ENCODE measurements around the gene RAB5B. TPM values are rescaled to one million over a fixed set of nuclear protein-coding genes. Genes with fewer than 3 reads are reported as not detected.

The RAB5B gene
- total RNA-seq, 1 experiment from 2014 or later, result 55.0 TPM

DNA sequence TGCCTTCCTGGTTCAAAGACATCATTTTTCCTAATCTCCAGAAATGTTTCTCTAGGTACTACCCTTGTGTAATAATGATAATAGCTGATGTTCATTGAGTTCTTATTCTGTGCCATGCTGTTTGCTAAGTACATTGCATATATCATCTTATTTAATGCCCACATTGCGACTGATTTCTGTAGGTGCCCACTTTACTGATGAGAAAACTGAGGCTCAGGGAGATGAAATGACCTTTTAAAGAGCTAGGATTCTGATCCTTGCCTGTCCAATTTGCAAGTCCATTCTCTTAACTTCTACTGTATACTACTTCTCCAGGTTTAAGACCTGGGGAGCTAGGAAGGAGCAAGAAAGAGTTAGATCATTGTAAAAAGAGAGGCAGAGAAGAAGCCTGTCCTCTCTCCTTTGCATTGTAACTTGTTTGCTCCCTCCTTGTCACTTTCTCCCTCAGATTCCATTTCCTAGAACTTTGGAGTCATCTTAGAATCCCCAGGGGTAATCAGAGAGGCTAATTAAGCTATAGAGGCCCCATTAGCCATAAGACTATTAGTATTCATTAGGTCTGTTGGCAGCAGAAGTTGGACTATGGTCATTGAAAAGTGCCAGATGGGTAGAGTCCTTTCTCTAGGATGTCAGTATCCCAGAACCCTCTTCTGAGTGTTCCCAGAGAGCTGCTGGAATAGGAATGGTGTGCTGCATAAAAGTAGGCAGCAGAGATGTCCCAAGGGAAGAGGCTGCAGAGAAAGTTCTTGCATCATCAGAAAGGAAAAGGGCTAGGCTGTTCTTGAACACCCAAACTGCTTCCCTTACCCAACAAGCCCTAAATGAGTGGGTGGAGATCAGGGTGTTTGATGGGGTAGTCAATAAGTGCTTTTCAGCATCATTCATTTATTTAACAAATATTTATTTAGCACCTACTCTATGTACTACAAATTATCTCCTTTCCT lies 39.8 kb upstream of the RAB5B start:
- Mint-ChIP-seq H3K4me3 (no peak overlapping the region), H3K9me3 (no peaks in the 10 kb centered on the region), H3K27ac (no peak overlapping the region), H3K4me1 (peaks cover 31% of the 10 kb centered on the region), H3K27me3 (ENCODE audit: low read depth) (peaks cover 59% of the 10 kb centered on the region), H3K36me3 (no peaks in the 10 kb centered on the region)
- ChIA-PET POLR2A (interaction anchor here (1.0 kb wide), 2 partner anchors 40 to 117 kb away, joined by 3 read pairs; partner anchors contain the start of genes RAB5B and SARNP), CTCF (interaction anchor here (0.6 to 4.9 kb wide), 3 partner anchors 8 to 196 kb away, joined by 3 to 40 read pairs (median 3); no protein-coding TSS in a partner anchor)
- ATAC-seq, result no peak
- DNase-seq (ENCODE audit: low spot score), result no peak
- TF ChIP-seq NR3C1 (CRISPR knock-in tag; conservative IDR thresholded peaks at IDR 0.05; ENCODE audit: low read depth), result no peak

DNA sequence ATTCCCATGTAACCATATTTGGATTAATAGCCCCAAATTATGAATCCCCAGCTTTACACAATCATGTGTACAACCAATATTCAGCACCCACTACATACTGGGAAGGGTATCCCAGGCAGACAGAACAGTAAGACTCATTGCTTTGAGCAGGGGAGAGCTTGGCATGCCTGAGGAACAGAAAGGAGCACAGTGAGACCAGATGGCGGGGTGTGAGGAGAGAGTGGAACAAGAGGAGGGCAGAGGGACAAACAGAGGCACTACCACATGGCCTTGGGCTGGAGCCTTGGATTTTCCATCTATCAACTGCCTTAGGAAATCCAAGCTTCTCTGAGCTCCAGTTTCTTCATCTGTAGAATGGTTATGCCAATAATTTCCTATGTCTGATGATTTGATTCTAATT lies 39.1 kb upstream of the RAB5B start:
- Mint-ChIP-seq H3K4me1 (peaks cover 26% of the 10 kb centered on the region), H3K27me3 (ENCODE audit: low read depth) (peaks cover 59% of the 10 kb centered on the region)

More for the DNA sequence above, 39.1 kb upstream of the RAB5B start:
- no peak overlapping the region for H3K27ac Mint-ChIP-seq
- no peaks in the 10 kb centered on the region for H3K9me3 Mint-ChIP-seq
- ChIA-PET POLR2A (no interaction called here), CTCF (interaction anchor here (0.6 to 1.7 kb wide), 3 partner anchors 8 to 196 kb away, joined by 3 to 7 read pairs (median 3); no protein-coding TSS in a partner anchor)
- H3K4me3 Mint-ChIP-seq, result no peak overlapping the region
- DNase-seq (ENCODE audit: low spot score), result no peak
- H3K36me3 Mint-ChIP-seq, result no peaks in the 10 kb centered on the region
- TF ChIP-seq IRF2 (CRISPR knock-in tag; IDR thresholded peaks at IDR 0.05; ENCODE audit: borderline replicate concordance, low read depth), result no peak
- no peak for TF ChIP-seq NFATC4 (CRISPR knock-in tag; IDR thresholded peaks at IDR 0.05)
- TF ChIP-seq JAZF1 (CRISPR knock-in tag; IDR thresholded peaks at IDR 0.05), result no peak
- TF ChIP-seq ZNF121 (CRISPR knock-in tag; IDR thresholded peaks at IDR 0.05), result no peak
- TF ChIP-seq, protein P1, sequence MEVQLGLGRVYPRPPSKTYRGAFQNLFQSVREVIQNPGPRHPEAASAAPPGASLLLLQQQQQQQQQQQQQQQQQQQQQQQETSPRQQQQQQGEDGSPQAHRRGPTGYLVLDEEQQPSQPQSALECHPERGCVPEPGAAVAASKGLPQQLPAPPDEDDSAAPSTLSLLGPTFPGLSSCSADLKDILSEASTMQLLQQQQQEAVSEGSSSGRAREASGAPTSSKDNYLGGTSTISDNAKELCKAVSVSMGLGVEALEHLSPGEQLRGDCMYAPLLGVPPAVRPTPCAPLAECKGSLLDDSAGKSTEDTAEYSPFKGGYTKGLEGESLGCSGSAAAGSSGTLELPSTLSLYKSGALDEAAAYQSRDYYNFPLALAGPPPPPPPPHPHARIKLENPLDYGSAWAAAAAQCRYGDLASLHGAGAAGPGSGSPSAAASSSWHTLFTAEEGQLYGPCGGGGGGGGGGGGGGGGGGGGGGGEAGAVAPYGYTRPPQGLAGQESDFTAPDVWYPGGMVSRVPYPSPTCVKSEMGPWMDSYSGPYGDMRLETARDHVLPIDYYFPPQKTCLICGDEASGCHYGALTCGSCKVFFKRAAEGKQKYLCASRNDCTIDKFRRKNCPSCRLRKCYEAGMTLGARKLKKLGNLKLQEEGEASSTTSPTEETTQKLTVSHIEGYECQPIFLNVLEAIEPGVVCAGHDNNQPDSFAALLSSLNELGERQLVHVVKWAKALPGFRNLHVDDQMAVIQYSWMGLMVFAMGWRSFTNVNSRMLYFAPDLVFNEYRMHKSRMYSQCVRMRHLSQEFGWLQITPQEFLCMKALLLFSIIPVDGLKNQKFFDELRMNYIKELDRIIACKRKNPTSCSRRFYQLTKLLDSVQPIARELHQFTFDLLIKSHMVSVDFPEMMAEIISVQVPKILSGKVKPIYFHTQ (CRISPR knock-in tag; IDR thresholded peaks at IDR 0.05), result no peak
- TF ChIP-seq, protein P2, sequence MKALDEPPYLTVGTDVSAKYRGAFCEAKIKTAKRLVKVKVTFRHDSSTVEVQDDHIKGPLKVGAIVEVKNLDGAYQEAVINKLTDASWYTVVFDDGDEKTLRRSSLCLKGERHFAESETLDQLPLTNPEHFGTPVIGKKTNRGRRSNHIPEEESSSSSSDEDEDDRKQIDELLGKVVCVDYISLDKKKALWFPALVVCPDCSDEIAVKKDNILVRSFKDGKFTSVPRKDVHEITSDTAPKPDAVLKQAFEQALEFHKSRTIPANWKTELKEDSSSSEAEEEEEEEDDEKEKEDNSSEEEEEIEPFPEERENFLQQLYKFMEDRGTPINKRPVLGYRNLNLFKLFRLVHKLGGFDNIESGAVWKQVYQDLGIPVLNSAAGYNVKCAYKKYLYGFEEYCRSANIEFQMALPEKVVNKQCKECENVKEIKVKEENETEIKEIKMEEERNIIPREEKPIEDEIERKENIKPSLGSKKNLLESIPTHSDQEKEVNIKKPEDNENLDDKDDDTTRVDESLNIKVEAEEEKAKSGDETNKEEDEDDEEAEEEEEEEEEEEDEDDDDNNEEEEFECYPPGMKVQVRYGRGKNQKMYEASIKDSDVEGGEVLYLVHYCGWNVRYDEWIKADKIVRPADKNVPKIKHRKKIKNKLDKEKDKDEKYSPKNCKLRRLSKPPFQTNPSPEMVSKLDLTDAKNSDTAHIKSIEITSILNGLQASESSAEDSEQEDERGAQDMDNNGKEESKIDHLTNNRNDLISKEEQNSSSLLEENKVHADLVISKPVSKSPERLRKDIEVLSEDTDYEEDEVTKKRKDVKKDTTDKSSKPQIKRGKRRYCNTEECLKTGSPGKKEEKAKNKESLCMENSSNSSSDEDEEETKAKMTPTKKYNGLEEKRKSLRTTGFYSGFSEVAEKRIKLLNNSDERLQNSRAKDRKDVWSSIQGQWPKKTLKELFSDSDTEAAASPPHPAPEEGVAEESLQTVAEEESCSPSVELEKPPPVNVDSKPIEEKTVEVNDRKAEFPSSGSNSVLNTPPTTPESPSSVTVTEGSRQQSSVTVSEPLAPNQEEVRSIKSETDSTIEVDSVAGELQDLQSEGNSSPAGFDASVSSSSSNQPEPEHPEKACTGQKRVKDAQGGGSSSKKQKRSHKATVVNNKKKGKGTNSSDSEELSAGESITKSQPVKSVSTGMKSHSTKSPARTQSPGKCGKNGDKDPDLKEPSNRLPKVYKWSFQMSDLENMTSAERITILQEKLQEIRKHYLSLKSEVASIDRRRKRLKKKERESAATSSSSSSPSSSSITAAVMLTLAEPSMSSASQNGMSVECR (CRISPR knock-in tag; IDR thresholded peaks at IDR 0.05; ENCODE audit: borderline replicate concordance), result no peak
- TF ChIP-seq NR2C2 (CRISPR knock-in tag; IDR thresholded peaks at IDR 0.05), result no peak
- TF ChIP-seq CREB1 (CRISPR knock-in tag; IDR thresholded peaks at IDR 0.05), result no peak
- no peak for TF ChIP-seq NR1H2 (CRISPR knock-in tag; IDR thresholded peaks at IDR 0.05)
- TF ChIP-seq FOXP1 (CRISPR knock-in tag; IDR thresholded peaks at IDR 0.05; ENCODE audit: borderline replicate concordance), result no peak
- TF ChIP-seq ESRRA (CRISPR knock-in tag; IDR thresholded peaks at IDR 0.05; ENCODE audit: borderline replicate concordance), result no peak
- TF ChIP-seq CREM (CRISPR knock-in tag; IDR thresholded peaks at IDR 0.05), result no peak
- TF ChIP-seq, protein P3, sequence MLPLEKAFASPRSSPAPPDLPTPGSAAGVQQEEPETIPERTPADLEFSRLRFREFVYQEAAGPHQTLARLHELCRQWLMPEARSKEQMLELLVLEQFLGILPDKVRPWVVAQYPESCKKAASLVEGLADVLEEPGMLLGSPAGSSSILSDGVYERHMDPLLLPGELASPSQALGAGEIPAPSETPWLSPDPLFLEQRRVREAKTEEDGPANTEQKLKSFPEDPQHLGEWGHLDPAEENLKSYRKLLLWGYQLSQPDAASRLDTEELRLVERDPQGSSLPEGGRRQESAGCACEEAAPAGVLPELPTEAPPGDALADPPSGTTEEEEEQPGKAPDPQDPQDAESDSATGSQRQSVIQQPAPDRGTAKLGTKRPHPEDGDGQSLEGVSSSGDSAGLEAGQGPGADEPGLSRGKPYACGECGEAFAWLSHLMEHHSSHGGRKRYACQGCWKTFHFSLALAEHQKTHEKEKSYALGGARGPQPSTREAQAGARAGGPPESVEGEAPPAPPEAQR (CRISPR knock-in tag; IDR thresholded peaks at IDR 0.05), result no peak
- ATAC-seq, result no peak

All from WTC11 (cell line).